NCI-H187 treated with DMSO at 0.1 percent for 48 hours (cell line): Measurements from ENCODE around the gene ARMC5.
"Not testable (repeated sequence)": the region's sequence is repeated elsewhere in the genome, so short reads cannot be mapped to it uniquely, and the experiment has no call there.

ENCODE experiments used
- DNase-seq: peaks from one replicate; lab custom pipeline; 2025; lab: John Stamatoyannopoulos, UW

The ARMC5 gene

DNA sequence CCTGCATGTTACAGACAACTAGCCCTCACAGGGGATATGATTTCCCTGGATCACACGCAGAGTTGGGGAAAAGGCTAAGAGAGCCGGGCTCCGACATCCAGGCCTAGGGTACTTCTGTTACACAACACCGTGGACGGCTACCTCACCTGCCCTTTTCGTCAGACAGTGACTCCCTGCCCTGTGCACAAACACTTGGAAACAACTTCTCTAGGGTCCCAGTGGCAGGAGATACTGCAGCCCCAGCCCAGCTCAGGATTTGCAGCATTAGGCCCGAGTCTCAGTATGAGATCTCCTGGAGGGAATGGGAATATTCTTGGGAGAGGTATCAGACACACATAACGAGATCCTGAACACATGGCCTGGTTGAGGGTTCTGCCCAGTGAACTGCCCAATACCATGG, 40.6 kb downstream of the ARMC5 start:
- no peak for DNase-seq

DNA sequence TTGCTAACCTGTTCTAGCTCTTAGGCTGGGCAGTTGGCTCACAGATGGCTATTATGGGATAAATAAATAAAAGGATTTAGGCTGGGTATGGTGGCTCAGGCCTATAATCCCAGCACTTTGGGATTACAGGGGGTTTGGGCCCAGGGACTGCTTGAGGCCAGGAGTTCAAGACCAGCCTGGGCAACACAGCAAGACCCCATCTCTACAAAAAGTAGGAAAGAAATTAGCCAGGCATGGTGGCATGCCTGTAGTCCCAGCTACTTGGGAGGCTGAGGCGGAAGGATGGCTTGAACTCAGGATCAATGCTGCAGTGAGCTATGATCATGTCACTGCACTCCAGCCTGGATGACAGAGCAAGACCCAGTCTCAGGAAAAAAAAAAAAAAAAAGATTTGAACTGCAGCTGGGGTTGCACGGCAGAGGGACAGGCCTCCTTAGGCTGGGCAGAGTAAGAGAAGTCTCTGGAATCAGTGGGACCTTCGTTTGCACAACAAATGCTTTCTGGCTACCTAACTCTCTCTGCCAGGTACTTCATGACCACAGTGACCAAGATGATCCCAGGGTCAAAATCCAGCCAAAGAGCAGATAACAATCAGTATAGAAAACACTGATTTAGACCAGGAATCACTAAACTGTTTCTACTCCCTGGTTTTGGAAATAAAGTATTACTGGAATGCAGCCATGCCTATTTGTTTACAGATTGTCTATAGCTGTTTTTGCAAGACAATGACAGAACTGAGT, 42.1 kb downstream of the ARMC5 start:
- no peak for DNase-seq

DNA sequence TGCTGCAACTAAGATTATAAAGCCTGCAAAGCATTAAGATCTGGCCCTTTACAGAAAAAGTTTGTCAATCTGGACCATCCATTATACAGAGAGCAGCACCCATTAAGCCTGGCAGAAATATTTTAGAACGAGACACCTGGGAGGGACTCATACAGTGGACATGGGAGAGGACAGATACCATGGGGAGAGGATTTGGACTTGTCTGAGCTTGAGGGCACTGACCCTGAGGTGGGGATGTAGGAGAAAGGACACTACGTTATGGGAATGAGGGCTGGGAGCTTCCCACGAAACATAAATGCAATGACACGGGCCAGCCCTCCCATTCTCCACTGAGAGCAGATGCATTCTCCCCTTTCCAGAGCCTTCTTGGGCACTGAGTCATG, 42.7 kb downstream of the ARMC5 start:
- no peak for DNase-seq

DNA sequence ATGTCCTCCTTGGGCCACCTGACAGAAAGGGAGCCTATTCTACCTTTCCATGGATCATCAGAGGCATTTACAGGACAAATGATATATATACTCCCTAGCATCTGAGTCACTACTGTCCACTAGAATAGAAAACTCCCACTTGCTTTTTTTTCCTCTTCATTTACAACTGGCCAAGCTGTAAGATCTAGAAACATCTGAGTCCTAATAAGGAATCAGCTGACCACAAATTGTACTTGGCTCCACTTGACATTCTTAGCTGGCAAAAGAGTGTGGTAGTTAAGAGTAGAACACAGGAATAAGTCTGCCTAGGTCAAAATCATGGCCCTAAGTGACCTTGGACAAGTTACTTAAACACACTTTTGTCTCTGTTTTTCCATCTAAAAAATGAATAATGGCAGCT, 43.7 kb downstream of the ARMC5 start:
- no peak for DNase-seq

DNA sequence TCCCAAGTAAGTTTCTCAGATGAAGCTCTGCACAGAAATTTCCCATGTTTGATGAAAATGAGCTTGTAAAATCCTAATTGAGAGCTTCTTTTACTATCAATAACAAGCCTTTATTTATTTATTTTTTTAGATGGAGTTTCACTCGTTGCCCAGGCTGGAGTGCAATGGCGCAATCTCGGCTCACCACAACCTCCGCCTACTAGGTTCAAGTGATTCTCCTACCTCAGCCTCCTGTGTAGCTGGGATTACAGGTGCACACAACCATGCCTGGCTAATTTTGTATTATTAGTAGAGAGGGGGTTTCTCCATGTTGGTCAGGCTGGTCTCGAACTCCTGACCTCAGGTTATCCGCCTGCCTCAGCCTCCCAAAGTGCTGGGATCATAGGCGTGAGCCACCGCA, 44.3 kb downstream of the ARMC5 start:
- DNase-seq, result not testable (repeated sequence)

DNA sequence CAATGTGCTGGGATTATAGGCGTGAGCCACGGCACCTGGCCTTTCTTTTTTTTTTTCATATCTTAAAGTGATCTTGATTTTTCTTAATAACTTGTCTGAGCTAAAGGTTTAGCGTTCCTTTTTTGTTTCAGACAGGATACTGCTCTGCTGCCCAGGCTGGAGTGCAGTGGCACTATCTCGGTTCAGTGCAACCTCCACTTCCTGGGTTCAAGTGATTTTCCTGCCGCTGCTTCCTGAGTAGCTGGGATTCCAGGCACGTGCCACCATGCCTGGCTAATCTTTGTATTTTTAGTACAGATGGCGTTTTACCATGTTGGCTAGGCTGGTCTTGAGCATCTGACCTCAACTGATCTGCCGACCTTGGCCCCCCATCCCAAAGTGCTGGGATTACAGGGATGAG, 44.9 kb downstream of the ARMC5 start:
- DNase-seq, result no peak

DNA sequence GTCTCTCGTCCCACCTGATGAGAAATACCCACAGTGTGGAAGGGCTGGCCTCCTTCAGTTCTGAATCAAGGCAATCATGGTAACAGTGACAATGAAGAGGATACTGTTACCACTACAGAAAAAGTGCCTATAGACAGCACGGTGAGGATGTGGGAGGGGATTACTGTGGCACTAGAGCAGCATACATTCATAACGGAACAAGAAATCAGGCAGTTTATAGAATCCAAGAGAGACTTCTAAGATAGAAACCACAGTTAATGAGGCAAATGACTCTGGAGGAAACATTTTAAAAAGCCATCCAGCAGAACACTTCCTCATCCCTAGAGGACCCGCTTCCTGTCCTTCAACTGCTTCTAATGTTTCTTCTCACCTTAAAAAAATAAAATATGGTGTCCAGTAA, 46.2 kb downstream of the ARMC5 start:
- no peak for DNase-seq

DNA sequence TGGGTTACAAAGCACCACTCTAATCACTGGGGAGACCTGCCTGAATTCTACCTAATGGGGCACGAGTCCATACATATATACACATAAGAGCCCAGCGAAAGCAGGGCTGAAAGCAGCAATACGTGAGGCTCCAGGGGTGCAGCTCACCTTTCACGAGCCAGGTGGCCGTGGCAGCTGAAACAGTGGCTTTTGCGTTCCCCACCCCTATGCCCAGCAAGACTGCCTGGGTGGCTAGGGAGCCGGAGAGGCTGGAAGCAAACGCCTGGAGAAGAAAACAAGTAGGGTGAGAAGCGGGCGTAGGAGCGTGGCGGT, 48.3 kb downstream of the ARMC5 start:
- DNase-seq, result no peak

DNA sequence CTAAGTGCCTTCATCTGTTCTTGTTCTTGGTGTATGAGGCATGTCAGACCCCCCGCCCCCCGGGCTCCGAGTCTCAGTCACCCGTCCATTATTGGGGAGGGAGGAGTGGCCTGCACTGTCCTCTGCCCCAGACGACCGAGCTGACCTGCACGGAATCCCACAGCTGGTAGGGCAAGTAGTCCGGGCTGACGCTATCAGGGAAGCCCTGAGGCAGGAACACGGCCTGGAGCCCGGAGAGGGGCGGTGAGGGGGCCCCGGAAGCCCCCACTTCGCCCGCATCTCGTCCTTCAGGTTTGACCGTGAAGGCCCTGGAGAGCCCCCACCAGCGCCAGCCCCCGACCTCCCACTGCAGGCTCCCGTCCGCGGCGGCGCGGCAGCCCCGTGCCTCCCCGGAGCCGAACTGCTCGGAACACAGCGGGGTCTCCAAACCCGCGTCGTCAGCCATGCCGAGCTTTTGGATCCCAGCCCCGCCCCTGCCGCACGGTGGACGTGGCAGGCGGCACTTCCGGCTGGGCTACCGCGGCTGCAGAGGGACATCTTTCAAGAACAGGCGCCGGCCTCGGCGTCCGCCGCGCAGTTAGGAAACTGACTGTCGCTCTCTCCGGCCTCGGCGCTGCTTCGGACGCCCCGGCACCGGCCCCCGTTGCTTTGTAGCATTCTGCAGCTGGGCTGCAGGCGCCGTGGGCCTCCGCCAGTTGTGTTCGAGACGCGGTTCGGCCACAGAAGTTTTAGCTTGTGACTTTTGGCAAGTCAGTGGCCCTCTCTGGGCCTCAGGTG, 48.8 kb downstream of the ARMC5 start, which contains the start of gene RUSF1:
RUSF1 (minus strand) TSS at position 463 of the 777 bp plus-strand sequence; CDS start at position 445, 18 bp downstream.
- DNase-seq, result peak; percentile 6

DNA sequence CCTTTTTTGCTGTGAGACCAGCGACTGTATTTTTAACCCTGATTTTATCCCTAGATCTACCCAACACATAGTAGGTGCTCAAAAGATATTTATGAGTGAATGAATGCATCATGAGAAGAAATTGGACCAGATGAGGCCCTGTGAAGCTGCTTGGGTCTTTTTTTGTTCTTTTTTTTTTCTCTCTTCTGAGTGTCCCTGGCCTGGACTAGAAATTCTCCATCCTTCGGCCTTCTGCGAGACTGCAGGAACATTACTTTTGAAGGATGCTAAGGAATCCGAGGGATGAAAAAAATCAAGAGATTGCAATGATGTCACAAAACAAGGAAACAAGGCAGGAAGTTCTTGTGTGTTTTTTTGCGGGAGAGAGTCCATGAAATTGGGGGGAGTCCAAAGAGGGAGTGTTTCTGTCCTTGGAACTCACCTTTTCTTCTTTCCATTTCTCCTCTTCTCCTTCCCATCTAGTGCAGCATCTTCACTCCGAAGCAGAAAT, 49.5 kb downstream of the ARMC5 start:
- DNase-seq, result no peak

DNA sequence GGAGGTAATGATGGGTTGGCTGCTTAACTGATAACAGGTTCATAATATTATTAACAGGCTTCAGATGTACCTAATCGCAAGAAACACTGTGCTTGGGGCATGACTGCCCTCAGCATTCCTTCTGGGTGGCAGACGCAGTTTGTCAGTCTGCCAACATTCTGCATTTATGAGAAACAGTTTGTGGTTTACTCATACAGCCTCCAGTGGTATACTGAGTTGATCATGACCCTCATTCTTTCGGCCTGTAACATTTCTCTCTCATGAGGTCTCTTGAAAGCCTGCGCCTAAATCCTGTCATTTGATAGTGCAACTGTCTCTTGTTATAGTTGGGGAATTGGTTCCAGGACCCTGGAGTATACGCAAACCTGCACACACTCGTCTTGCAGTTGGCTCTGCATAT, 53.8 kb downstream of the ARMC5 start:
- no peak for DNase-seq

DNA sequence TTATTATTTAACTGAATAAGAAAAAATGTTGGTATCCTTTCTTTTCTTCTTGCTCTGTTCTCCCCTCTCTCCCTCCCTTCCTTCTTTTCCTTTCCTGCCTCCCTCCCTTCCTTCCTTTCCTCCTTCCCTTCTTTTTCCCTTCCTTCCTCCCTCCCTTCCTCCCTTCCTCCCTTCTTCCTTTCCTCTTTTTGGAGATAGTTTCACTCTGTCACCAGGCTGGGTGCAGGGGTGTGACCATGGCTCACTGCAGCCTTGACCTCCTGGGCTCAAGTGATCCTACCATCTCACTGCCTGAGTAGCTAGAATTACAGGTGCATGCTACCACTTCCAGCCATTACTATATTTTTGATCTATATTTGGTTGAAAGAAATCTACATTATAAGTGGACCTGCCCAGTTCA, 54.6 kb downstream of the ARMC5 start:
- DNase-seq, result no peak
